Measurements from ENCODE around the gene INAFM1. TPM values are rescaled to one million over a fixed set of nuclear protein-coding genes. Genes with fewer than 3 reads are reported as not detected.

INAFM1 gene
- 9.2 TPM for polyA plus RNA-seq
- long read RNA-seq, donor 1, partial matches to known transcripts: 0 of 2 reads
- long read RNA-seq, donor 1, other reads (novel, unspliced or antisense): 0 of 2 reads
- long read RNA-seq, donor 2, transcript INAFM1-201 (1 exons, 1,255 nt): major isoform, 9 of 9 reads
- long read RNA-seq, donor 2, partial matches to known transcripts: 0 of 9 reads
- long read RNA-seq, donor 2, other reads (novel, unspliced or antisense): 0 of 9 reads
- long read RNA-seq, donor 3, partial matches to known transcripts: 0 of 3 reads
- long read RNA-seq, donor 3, other reads (novel, unspliced or antisense): 0 of 3 reads
- long read RNA-seq, donor 4: 0 reads
- long read RNA-seq, donor 5, partial matches to known transcripts: 0 of 4 reads
- long read RNA-seq, donor 5, other reads (novel, unspliced or antisense): 0 of 4 reads
- long read RNA-seq, donor 6, transcript INAFM1-201 (1 exons, 1,255 nt): major isoform, 7 of 7 reads
- long read RNA-seq, donor 6, partial matches to known transcripts: 0 of 7 reads
- long read RNA-seq, donor 6, other reads (novel, unspliced or antisense): 0 of 7 reads
- long read RNA-seq, donor 7, transcript INAFM1-201 (1 exons, 1,255 nt): major isoform, 8 of 8 reads
- long read RNA-seq, donor 7, partial matches to known transcripts: 0 of 8 reads
- long read RNA-seq, donor 7, other reads (novel, unspliced or antisense): 0 of 8 reads
- long read RNA-seq, donor 8, transcript INAFM1-201 (1 exons, 1,255 nt): major isoform, 5 of 5 reads
- long read RNA-seq, donor 8, partial matches to known transcripts: 0 of 5 reads
- long read RNA-seq, donor 8, other reads (novel, unspliced or antisense): 0 of 5 reads
- long read RNA-seq, donor 9, transcript INAFM1-201 (1 exons, 1,255 nt): major isoform, 5 of 5 reads
- long read RNA-seq, donor 9, partial matches to known transcripts: 0 of 5 reads
- long read RNA-seq, donor 9, other reads (novel, unspliced or antisense): 0 of 5 reads
- long read RNA-seq, donor 10, transcript INAFM1-201 (1 exons, 1,255 nt): major isoform, 8 of 8 reads
- long read RNA-seq, donor 10, partial matches to known transcripts: 0 of 8 reads
- long read RNA-seq, donor 10, other reads (novel, unspliced or antisense): 0 of 8 reads
- long read RNA-seq, donor 11, partial matches to known transcripts: 0 of 3 reads
- long read RNA-seq, donor 11, other reads (novel, unspliced or antisense): 0 of 3 reads

DNA sequence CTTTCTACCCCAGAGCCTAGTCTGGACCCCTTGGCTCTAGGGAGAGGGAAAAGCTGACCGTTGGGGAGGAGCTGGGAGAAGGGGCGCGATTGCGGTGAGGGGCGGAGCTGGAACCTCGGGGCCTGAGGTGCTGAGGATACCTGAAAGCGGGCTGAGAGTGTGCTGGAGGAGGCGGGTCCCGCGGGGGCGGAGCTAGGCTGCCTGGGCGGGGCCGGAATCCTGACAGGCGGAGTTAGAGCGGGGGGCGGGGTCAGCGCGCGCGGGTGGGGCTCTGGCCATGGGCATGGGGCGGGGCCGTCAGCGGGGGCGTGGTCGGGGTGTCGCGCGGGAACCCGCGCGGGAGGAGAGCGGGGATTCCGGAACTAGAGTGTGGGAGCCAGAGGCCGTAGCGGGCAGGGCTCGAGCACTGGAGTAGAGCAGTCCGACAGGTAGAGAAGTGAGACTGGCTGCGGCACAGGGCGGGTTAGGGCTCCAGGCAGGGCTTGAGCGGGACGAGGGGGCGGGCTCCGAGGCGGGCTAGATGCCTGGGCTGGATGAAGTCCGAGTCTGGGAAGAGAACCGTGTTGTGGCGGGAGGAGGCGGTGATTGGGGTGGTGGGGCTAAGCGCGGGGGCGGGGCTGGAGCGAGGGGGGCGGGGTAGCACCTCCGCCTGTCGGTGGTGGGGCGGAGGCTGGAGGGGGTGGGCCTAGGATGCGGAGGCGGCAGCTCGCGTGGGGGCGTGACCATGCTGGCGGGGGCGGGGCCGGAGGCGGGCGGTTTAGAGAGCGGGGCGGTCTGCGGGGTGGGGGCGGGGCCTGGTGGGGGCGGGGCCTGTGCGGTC is at the start of gene INAFM1:
TSS of gene INAFM1 (plus strand) at position 815 of the 820 bp plus-strand sequence. CDS start 35 bp downstream, outside the sequence.
- H3K4me1 ChIP-seq (ENCODE audit: control insufficient read depth, insufficient read depth, low read length): peaks cover 12% of the 10 kb centered on the region
- no peaks in the 10 kb centered on the region for H3K27me3 ChIP-seq (ENCODE audit: control insufficient read depth, insufficient read depth, low read length)
- peak within 1 kb of the TSS; percentile 92 for H3K4me3 ChIP-seq (ENCODE audit: low read length)
- no peaks in the 10 kb centered on the region for H3K9me3 ChIP-seq (ENCODE audit: control insufficient read depth, low read depth, low read length)
- peak; percentile 94 for DNase-seq
- peaks cover 24% of the 10 kb centered on the region for H3K36me3 ChIP-seq (ENCODE audit: control insufficient read depth, insufficient read depth, low read length)
- WGBS (ENCODE audit: insufficient coverage, low lambda C conversion rate): no CpG with 5 or more reads among the region's 72 CpGs
- H3K27ac ChIP-seq (ENCODE audit: low read length): peak within 1 kb of the TSS; percentile 95

DNA sequence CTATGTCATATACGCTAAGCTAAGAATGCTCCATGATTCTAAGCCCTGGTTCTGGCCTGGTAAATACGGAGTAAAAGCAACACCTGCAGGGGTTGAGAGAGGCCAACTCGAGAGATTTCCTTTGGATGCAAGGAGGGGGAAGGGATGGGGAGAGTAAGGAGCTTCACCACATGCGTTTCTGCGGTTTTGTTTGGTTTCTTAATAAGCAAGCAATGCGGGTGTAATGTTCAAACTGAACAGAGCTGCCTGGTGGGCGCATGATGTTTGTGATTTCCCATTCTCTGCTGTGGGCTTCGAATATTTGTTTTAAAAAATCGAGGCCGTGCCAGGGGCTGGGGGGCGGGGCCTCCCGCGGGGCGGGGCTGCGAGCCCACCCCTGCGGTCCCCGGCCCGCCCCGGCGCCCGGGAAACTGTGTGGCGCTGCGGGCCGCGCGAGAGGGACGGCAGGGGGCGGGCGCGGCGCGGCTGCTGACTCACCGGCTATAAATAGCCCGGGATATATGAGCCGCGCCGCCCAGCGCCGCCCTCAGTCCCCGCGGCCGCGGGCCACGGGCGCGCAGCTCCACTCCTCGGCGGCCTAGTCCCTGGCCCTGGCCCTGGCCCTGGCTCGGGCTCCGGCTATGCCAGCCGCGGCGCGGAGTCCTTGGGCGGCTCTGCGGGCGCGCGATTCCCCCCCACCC is 48.8 kb upstream of the INAFM1 start:
- peaks cover 26% of the 10 kb centered on the region for H3K4me1 ChIP-seq (ENCODE audit: control insufficient read depth, insufficient read depth, low read length)
- DNase-seq: peak; percentile 87 to 91

DNA sequence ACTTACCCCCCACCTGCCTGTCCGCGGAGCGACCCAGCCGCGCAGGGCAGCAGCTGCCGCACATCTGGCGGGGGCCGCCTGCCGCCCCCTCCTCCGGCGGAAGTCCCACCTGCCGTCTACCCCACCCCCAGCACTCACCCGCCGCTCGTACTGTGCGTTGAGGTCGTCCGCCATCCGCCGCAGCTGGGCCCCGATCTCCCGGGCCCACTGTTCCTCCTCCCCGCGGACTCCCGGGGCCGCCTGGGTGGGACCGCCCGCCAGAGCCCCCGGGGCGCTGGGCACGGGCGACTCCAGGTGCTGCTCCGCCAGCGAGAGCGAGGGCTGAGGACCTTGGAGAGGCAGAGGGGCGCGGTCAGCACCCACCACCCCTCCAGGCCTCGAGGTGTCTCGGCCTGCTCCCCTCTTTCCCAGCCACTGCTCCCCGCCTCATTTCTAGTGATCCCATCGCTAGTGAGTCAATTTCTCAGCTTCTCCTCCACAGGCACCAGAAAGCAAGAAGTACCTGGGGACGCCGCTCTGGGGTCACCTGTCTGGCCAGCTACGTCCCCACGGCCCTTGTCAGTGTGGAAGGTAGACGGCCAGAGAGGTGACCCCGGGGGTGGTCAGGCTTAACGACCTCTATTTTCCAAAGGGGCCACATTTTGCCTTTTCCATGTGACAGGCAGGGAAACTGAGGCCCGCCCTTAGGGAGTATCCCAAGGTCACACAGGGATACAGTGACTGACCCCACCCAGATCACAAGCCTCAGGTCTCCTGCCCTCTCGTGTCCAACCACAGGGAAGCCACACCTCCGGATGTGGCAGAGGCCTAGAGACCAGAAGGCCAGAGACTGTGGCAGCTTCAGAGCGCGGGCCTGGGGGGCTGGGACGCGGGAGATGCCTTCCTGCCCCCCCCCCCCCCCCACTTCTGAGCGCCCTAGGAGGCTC is 48.0 kb upstream of the INAFM1 start:
- H3K27me3 ChIP-seq (ENCODE audit: control insufficient read depth, insufficient read depth, low read length): peaks cover 26% of the 10 kb centered on the region
- H3K4me3 ChIP-seq (ENCODE audit: low read length): peak overlapping the region; percentile 48
- no CpG with 5 or more reads among the region's 56 CpGs for WGBS (ENCODE audit: insufficient coverage, low lambda C conversion rate)
- DNase-seq: peak; percentile 68 to 84
- H3K36me3 ChIP-seq (ENCODE audit: control insufficient read depth, insufficient read depth, low read length): no peaks in the 10 kb centered on the region
- no peaks in the 10 kb centered on the region for H3K9me3 ChIP-seq (ENCODE audit: control insufficient read depth, low read depth, low read length)
- H3K27ac ChIP-seq (ENCODE audit: low read length): peak overlapping the region; percentile 83
- peaks cover 31% of the 10 kb centered on the region for H3K4me1 ChIP-seq (ENCODE audit: control insufficient read depth, insufficient read depth, low read length)

More for the DNA sequence above, 48.8 kb upstream of the INAFM1 start:
- H3K9me3 ChIP-seq (ENCODE audit: control insufficient read depth, low read depth, low read length): no peaks in the 10 kb centered on the region
- H3K36me3 ChIP-seq (ENCODE audit: control insufficient read depth, insufficient read depth, low read length): peaks cover 2% of the 10 kb centered on the region
- WGBS (ENCODE audit: insufficient coverage, low lambda C conversion rate): no CpG with 5 or more reads among the region's 59 CpGs
- H3K4me3 ChIP-seq (ENCODE audit: low read length): peak overlapping the region; percentile 48
- H3K27me3 ChIP-seq (ENCODE audit: control insufficient read depth, insufficient read depth, low read length): peaks cover 26% of the 10 kb centered on the region
- peak overlapping the region; percentile 83 for H3K27ac ChIP-seq (ENCODE audit: low read length)

DNA sequence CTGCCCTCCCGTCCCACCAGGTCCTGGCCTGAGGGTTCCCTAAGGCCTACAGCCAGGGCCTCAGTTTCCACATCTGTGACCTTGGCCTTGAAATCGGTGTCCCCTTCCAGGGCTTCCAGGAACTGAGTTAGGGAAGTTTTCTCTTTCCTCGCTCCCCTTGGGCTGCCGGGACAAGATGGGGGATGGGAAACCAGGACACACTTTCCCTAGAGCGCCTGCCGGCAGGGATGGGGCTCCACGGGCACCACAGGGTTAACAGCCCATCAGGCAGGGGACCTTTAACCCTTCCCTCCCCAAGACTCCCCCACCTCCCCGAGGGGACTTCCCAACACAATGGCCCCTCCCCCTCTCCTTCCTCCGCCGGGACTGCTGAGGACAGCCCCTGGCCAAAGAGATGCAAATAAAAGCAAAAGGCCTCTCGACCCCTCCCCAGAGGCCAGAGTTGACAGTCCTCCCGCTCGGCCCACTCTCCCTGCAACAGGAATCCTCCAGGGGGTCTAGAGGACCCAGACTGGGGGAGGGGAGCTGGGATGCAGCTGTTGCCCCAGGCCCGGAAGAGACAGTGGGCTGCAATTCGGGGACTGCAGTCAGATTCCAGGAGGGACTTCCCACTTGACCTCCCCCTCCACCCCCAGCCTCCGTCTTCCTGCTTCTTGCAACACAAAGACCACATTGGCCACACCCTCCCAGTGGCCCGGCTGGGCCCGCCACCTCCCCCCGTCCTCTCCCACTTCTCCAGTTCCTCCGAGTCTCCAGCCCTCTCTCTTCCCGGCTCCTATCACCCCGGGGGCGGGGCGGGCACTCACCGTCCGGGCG is 47.1 kb upstream of the INAFM1 start:
- peaks cover 32% of the 10 kb centered on the region for H3K4me1 ChIP-seq (ENCODE audit: control insufficient read depth, insufficient read depth, low read length)
- H3K9me3 ChIP-seq (ENCODE audit: control insufficient read depth, low read depth, low read length): no peaks in the 10 kb centered on the region
- WGBS (ENCODE audit: insufficient coverage, low lambda C conversion rate): no CpG with 5 or more reads among the region's 27 CpGs
- H3K4me3 ChIP-seq (ENCODE audit: low read length): peak overlapping the region; percentile 48
- peak; percentile 71 to 78 for DNase-seq
- H3K27ac ChIP-seq (ENCODE audit: low read length): peak overlapping the region; percentile 83
- peaks cover 26% of the 10 kb centered on the region for H3K27me3 ChIP-seq (ENCODE audit: control insufficient read depth, insufficient read depth, low read length)
- no peaks in the 10 kb centered on the region for H3K36me3 ChIP-seq (ENCODE audit: control insufficient read depth, insufficient read depth, low read length)

DNA sequence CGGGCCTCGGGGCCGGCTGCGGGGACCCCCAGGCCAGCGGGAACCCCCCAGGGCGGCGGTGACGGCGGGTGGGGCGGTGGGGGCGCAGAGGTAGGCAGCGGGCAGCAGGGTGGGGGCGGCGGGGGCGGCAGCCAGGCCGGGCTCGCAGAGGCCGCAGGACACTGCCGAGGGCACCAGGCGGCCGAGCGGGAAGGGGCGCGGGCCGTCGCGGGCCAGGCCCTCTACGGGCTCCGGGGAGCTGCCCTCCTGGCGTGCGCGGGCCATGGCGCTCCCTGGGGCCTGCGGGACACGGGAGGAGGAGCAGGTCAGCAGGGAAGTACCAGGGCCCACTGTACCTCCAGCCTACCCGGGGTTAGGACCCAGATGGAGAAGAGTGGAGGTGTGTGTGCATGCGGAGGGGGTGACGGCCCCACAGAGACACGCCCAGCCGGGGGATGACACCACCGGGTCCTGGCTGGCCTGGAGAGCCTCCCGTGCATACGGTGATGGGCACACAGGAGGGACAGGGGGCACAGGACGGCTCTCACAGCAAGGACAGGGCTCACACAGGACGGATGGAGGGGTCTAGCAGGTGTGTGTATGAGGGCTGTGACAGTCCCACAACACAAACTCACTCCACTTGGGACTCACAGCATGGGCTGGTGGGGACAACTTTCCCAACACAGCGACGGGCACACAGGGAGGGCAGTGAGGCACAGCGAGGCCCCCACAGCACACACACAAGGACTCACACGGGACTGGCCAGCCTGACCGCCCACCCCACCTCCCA is 46.3 kb upstream of the INAFM1 start:
- H3K4me3 ChIP-seq (ENCODE audit: low read length): peak overlapping the region; percentile 48
- peak in 1 of 2 donors; percentile 72 for DNase-seq
- no CpG with 5 or more reads among the region's 50 CpGs for WGBS (ENCODE audit: insufficient coverage, low lambda C conversion rate)
- H3K27me3 ChIP-seq (ENCODE audit: control insufficient read depth, insufficient read depth, low read length): peaks cover 26% of the 10 kb centered on the region
- H3K27ac ChIP-seq (ENCODE audit: low read length): no peak overlapping the region
- no peaks in the 10 kb centered on the region for H3K36me3 ChIP-seq (ENCODE audit: control insufficient read depth, insufficient read depth, low read length)
- H3K4me1 ChIP-seq (ENCODE audit: control insufficient read depth, insufficient read depth, low read length): peaks cover 32% of the 10 kb centered on the region
- no peaks in the 10 kb centered on the region for H3K9me3 ChIP-seq (ENCODE audit: control insufficient read depth, low read depth, low read length)

DNA sequence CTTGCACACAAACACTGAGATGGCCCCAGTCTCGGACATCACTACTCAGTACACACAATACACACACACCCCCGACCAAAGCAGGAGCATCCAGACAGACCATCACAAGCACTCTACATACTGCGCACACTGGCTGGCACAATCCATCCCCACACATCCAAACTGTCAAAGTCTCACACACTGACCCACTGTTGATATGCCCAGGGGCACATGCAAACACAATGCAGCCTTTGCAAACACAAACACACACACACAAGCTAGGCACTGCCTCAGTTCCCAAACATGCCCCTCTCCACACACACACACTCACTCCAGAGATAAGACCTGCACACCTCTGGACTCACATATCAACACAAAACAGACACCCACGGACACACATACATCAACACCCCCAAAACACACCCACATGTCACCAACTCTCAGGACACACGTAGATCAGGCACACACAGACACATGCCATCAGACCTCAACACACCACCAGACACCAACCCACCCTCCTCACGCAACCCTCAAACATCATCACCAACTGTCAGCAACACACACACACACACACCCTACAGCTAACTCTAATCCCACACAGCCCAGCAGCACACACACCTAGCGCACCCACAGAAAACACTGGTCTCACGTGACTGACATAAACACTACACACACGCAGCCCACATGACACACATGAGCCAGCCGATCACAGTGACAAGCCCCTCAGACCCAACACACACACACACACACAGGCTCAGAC is 45.6 kb upstream of the INAFM1 start:
- no CpG with 5 or more reads among the region's 10 CpGs for WGBS (ENCODE audit: insufficient coverage, low lambda C conversion rate)
- peak in 1 of 2 donors; percentile 63 for DNase-seq
- Histone ChIP-seq H3K27me3 (ENCODE audit: control insufficient read depth, insufficient read depth, low read length) (peaks cover 26% of the 10 kb centered on the region), H3K9me3 (ENCODE audit: control insufficient read depth, low read depth, low read length) (no peaks in the 10 kb centered on the region), H3K36me3 (ENCODE audit: control insufficient read depth, insufficient read depth, low read length) (no peaks in the 10 kb centered on the region), H3K27ac (ENCODE audit: low read length) (no peak overlapping the region), H3K4me3 (ENCODE audit: low read length) (peak overlapping the region; percentile 42), H3K4me1 (ENCODE audit: control insufficient read depth, insufficient read depth, low read length) (peaks cover 32% of the 10 kb centered on the region)

DNA sequence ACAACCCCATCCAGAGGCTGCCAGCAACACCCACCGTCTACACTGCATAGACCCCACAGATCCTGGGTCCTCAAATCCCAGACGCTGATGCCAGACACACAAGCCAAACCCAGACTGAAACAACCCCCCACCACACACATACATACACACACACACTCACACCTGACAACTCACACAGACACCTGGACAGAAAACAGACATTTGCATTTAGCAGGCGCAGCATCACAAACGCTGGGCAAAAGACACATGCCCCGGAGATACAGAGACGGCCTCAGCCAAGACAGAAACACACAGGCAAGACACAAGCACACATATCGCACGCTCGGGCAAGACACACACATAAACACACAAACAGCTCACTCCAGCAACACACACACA is 45.0 kb upstream of the INAFM1 start:
- H3K4me1 ChIP-seq (ENCODE audit: control insufficient read depth, insufficient read depth, low read length): peaks cover 32% of the 10 kb centered on the region
- peak overlapping the region; percentile 24 for H3K27ac ChIP-seq (ENCODE audit: low read length)
- H3K27me3 ChIP-seq (ENCODE audit: control insufficient read depth, insufficient read depth, low read length): peaks cover 26% of the 10 kb centered on the region
- no peaks in the 10 kb centered on the region for H3K36me3 ChIP-seq (ENCODE audit: control insufficient read depth, insufficient read depth, low read length)
- WGBS (ENCODE audit: insufficient coverage, low lambda C conversion rate): no CpG with 5 or more reads among the region's 9 CpGs
- peak overlapping the region; percentile 42 for H3K4me3 ChIP-seq (ENCODE audit: low read length)
- no peaks in the 10 kb centered on the region for H3K9me3 ChIP-seq (ENCODE audit: control insufficient read depth, low read depth, low read length)
- DNase-seq: no peak
